Fibroblast of lung (primary cell): ENCODE measurements around the gene FN3K.

ENCODE experiments used
- CTCF ChIP-seq, 2 donors: IDR thresholded peaks in 1 of 2; conservative IDR thresholded peaks in 1 of 2; 1 replicate in 1 of 2; 2 replicates in 1 of 2; pipeline ENCODE4 v1.5.1; 2011 to 2012; ENCODE audit warnings: low read length in 2 of 2, control low read depth in 1 of 2, inconsistent platforms in 1 of 2, low read depth in 1 of 2, mild to moderate bottlenecking in 1 of 2
- EZH2 ChIP-seq: IDR thresholded peaks from 2 replicates; pipeline ENCODE4 v1.5.1; 2012; ENCODE audit warnings: low read length, control low read depth, mild to moderate bottlenecking; ENCODE audit errors: missing control alignments

- TF ChIP-seq CTCF (conservative IDR thresholded peaks at IDR 0.05 in 1 of 2, IDR thresholded peaks at IDR 0.05 in 1 of 2; ENCODE audit: low read depth in 1 of 2, low read length in 2 of 2) (no peak), EZH2 (no peak)
Measured at GRCh38 chr17:82705756-82706155, 29.7 kb upstream of the FN3K start.
